ENCODE data around the gene MYL12B.
A peak's percentile ranks its signal among the peaks of the same experiment; 100 is the strongest.
"Not testable (repeated sequence)": the region's sequence is repeated elsewhere in the genome, so short reads cannot be mapped to it uniquely, and the experiment has no call there.

MYL12B gene

GRCh38 chr18:3261373-3262233, at the start of gene MYL12B:
Gene MYL12B, plus strand, starts transcription at chr18:3262133. Its CDS starts 10,766 bp downstream, at chr18:3272899.
- peak; percentile 78 for DNase-seq (ENCODE audit: low spot score)

- DNase-seq (ENCODE audit: low spot score) = no peak
Measured at GRCh38 chr18:3212657-3213056, 49.3 kb upstream of the MYL12B start.

GRCh38 chr18:3213300-3214059, 48.5 kb upstream of the MYL12B start:
- DNase-seq (ENCODE audit: low spot score) = no peak

GRCh38 chr18:3214855-3215637, 46.9 kb upstream of the MYL12B start:
- no peak for DNase-seq (ENCODE audit: low spot score)

- DNase-seq (ENCODE audit: low spot score) = no peak
Measured at GRCh38 chr18:3216987-3217386, 44.9 kb upstream of the MYL12B start.

- DNase-seq (ENCODE audit: low spot score) = no peak
Measured at GRCh38 chr18:3217948-3218647, 43.8 kb upstream of the MYL12B start.

GRCh38 chr18:3218819-3219218, 43.1 kb upstream of the MYL12B start:
- DNase-seq (ENCODE audit: low spot score) = no peak

GRCh38 chr18:3219241-3219630, 42.7 kb upstream of the MYL12B start:
- DNase-seq (ENCODE audit: low spot score) = no peak

- no peak for DNase-seq (ENCODE audit: low spot score)
Measured at GRCh38 chr18:3219631-3220335, 42.1 kb upstream of the MYL12B start, which contains the start of gene MYOM1. Gene MYOM1, minus strand, starts transcription at chr18:3219968. Its CDS starts 4,745 bp downstream, at chr18:3215223.

- DNase-seq (ENCODE audit: low spot score) = not testable (repeated sequence)
Measured at GRCh38 chr18:3220868-3221267, 41.1 kb upstream of the MYL12B start.

- no peak for DNase-seq (ENCODE audit: low spot score)
Measured at GRCh38 chr18:3221496-3221895, 40.4 kb upstream of the MYL12B start.

GRCh38 chr18:3223356-3223755, 38.6 kb upstream of the MYL12B start:
- no peak for DNase-seq (ENCODE audit: low spot score)

- no peak for DNase-seq (ENCODE audit: low spot score)
Measured at GRCh38 chr18:3224223-3224622, 37.7 kb upstream of the MYL12B start.

GRCh38 chr18:3225588-3225987, 36.3 kb upstream of the MYL12B start:
- no peak for DNase-seq (ENCODE audit: low spot score)

- DNase-seq (ENCODE audit: low spot score) = no peak
Measured at GRCh38 chr18:3226048-3226447, 35.9 kb upstream of the MYL12B start.

GRCh38 chr18:3230401-3231334, 31.3 kb upstream of the MYL12B start:
- DNase-seq (ENCODE audit: low spot score) = no peak

GRCh38 chr18:3233004-3233403, 28.9 kb upstream of the MYL12B start:
- no peak for DNase-seq (ENCODE audit: low spot score)

GRCh38 chr18:3233433-3234168, 28.3 kb upstream of the MYL12B start:
- DNase-seq (ENCODE audit: low spot score) = no peak

GRCh38 chr18:3234457-3234856, 27.5 kb upstream of the MYL12B start:
- no peak for DNase-seq (ENCODE audit: low spot score)
